Small intestine (tissue), 7 donors: ENCODE data around the gene ESRP2. TPM values are rescaled to one million over a fixed set of nuclear protein-coding genes. Genes with fewer than 3 reads are reported as not detected.

ENCODE experiments used
- DNase-seq, 2 donors: peaks; one replicate each; pipeline versions ENCODE4 v3.0.0 to v3.0.0-alpha.2; 2013
- FAIRE-seq: peaks from 2 replicates; lab custom pipeline; 2012; peaks lifted over from hg19 to GRCh38; lab: Jason Lieb, UNC
- H3K27ac ChIP-seq, 3 donors: one replicate each; pipeline ENCODE4 v1.5.1; 2013; ENCODE audit warnings: low read length in 2 of 3, mild to moderate bottlenecking in 2 of 3, control low read depth in 1 of 3, inconsistent platforms in 1 of 3, low read depth in 1 of 3, moderate library complexity in 1 of 3
- H3K27me3 ChIP-seq, 3 donors: one replicate each; pipeline ENCODE4 v1.6.1; 2013; ENCODE audit warnings: low read length in 3 of 3, inconsistent platforms in 1 of 3; ENCODE audit not compliant: control insufficient read depth in 3 of 3, insufficient read depth in 3 of 3
- H3K36me3 ChIP-seq, 3 donors: one replicate each; pipeline ENCODE4 v1.6.1; 2013; ENCODE audit warnings: low read length in 3 of 3, inconsistent platforms in 1 of 3, low read depth in 1 of 3, mild to moderate bottlenecking in 1 of 3, moderate library complexity in 1 of 3; ENCODE audit not compliant: control insufficient read depth in 3 of 3, insufficient read depth in 2 of 3
- H3K4me1 ChIP-seq, 3 donors: one replicate each; pipeline ENCODE4 v1.6.1; 2013; ENCODE audit warnings: low read length in 2 of 3, inconsistent platforms in 1 of 3, low read depth in 1 of 3, mild to moderate bottlenecking in 1 of 3, moderate library complexity in 1 of 3; ENCODE audit not compliant: control insufficient read depth in 3 of 3, insufficient read depth in 2 of 3
- H3K4me3 ChIP-seq, 3 donors: one replicate each; pipeline ENCODE4 v1.5.1; 2013; ENCODE audit warnings: low read length in 3 of 3, control low read depth in 1 of 3, inconsistent platforms in 1 of 3, low read depth in 1 of 3, mild to moderate bottlenecking in 1 of 3, moderate library complexity in 1 of 3
- H3K9me3 ChIP-seq, 2 donors: one replicate each; pipeline ENCODE4 v1.6.1; 2013; ENCODE audit warnings: low read depth in 1 of 2, low read length in 1 of 2; ENCODE audit not compliant: control insufficient read depth in 2 of 2, insufficient read depth in 1 of 2
- WGBS, 3 donors: extraction: QIAGEN DNeasy Blood & Tissue Kit; methylation state at CpG; one replicate each; pipeline ENCODE4 v1.1.7; 2013; 5-methylcytosine and 5-hydroxymethylcytosine counted together
- polyA plus RNA-seq, 4 donors: library from polyadenylated mRNA; stranded (reverse) in 3 of 4; unstranded in 1 of 4; fragments of 200-250 nt in 3 of 4; fragments of 120-200 nt in 1 of 4; gene quantifications; one replicate each; pipeline versions ENCODE4 v1.2.1 to v1.2.3, GENCODE V29; 2013
- donor health status: healthy with polysubstance abuse.
- donor health status: control.
- donor health status: control.
- donor health status: Bipolar disorder and iron deficiency.
- donor health status: healthy.

Gene ESRP2
- polyA plus RNA-seq, 4 donors: 14.3 to 45.0 (median 18.7) TPM

DNA sequence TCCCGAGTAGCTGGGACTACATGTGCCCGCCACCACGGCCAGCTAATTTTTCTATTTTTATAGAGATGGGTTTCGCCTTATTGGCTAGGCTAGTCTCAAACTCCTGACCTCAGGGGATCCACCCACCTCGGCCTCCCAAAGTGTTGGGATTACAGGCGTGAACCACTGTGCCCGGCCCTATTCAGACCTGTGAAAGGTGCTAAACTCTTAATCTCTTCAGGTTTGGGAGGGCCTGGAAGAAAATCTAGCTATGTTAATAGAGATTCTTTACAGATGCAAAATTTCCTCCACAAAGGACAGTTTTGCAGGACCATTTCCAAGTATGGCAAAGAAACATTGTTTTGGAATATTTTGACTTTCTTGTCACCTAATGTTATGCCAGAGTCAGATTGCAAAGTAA, 6.2 kb upstream of the ESRP2 start:
- peaks cover 0 to 1% (median 0%) of the 10 kb centered on the region in 3 donors for H3K27me3 ChIP-seq
- peaks cover 0 to 1% (median 0%) of the 10 kb centered on the region in 3 donors for H3K36me3 ChIP-seq
- 88 to 94% (median 92%) methylated on average over 7 of the region's 7 CpGs for WGBS, 3 donors
- peaks cover 2 to 31% (median 9%) of the 10 kb centered on the region in 3 donors for H3K4me1 ChIP-seq
- FAIRE-seq (no peak), DNase-seq (no peak)
- H3K4me3 ChIP-seq: no peak overlapping the region
- H3K9me3 ChIP-seq: no peaks in the 10 kb centered on the region
- no peak overlapping the region for H3K27ac ChIP-seq

DNA sequence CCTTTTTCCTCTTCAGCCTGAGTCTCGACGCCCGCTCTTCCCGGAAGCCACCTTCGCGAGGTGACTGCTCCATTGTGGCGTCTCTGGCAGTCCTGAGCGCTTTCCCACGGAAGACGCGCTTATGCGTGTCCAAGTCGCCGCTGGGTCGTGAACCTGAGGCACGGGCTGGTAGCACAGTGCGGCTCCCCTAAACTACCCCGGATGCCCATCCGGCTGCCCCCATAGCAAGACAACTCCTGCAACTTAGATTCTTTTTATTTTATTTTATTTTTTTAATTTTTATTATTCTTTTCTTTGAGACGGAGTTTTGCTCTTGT, 2.1 kb upstream of the ESRP2 start:
- Histone ChIP-seq H3K27ac (peak overlapping the region; percentile 81 to 93 (median 93)), H3K4me1 (peaks cover 0 to 37% (median 0%) of the 10 kb centered on the region in 3 donors), H3K27me3 (peaks cover 0 to 16% (median 0%) of the 10 kb centered on the region in 3 donors), H3K36me3 (peaks cover 0 to 13% (median 0%) of the 10 kb centered on the region in 3 donors), H3K4me3 (peak overlapping the region; percentile 7 to 55 (median 32)), H3K9me3 (no peaks in the 10 kb centered on the region)
- FAIRE-seq (no peak), DNase-seq (no peak)
- WGBS, 3 donors: 8 to 13% (median 13%) methylated on average over 20 of the region's 20 CpGs

GRCh38 chr16:68237243-68238028, 1.5 kb upstream of the ESRP2 start:
- Histone ChIP-seq H3K27ac (peak overlapping the region; percentile 94 to 99 (median 96)), H3K27me3 (peaks cover 0 to 16% (median 0%) of the 10 kb centered on the region in 3 donors), H3K36me3 (peaks cover 0 to 18% (median under 1%) of the 10 kb centered on the region in 3 donors), H3K4me3 (peak overlapping the region; percentile 7 to 74 (median 66)), H3K4me1 (peaks cover 0 to 38% (median 0%) of the 10 kb centered on the region in 3 donors), H3K9me3 (no peaks in the 10 kb centered on the region)
- no peak for FAIRE-seq
- 0 to 1% (median 1%) methylated on average over 61 to 72 of the region's 72 CpGs for WGBS, 3 donors
- DNase-seq: peak; percentile 99

- Histone ChIP-seq H3K4me3 (peak overlapping the region in 2 of 3 donors; percentile 66 to 74), H3K27me3 (peaks cover 0 to 16% (median 0%) of the 10 kb centered on the region in 3 donors), H3K4me1 (peaks cover 0 to 38% (median 0%) of the 10 kb centered on the region in 3 donors), H3K36me3 (peaks cover 0 to 24% (median 6%) of the 10 kb centered on the region in 3 donors), H3K27ac (peak overlapping the region; percentile 94 to 99 (median 96)), H3K9me3 (no peaks in the 10 kb centered on the region)
- no peak for FAIRE-seq
- WGBS, 3 donors: 7 to 14% (median 10%) methylated on average over 19 to 21 of the region's 21 CpGs
- peak; percentile 27 to 61 for DNase-seq
These were observed 907 bp upstream of the ESRP2 start for GRCh38 chr16:68236826-68237242.

DNA sequence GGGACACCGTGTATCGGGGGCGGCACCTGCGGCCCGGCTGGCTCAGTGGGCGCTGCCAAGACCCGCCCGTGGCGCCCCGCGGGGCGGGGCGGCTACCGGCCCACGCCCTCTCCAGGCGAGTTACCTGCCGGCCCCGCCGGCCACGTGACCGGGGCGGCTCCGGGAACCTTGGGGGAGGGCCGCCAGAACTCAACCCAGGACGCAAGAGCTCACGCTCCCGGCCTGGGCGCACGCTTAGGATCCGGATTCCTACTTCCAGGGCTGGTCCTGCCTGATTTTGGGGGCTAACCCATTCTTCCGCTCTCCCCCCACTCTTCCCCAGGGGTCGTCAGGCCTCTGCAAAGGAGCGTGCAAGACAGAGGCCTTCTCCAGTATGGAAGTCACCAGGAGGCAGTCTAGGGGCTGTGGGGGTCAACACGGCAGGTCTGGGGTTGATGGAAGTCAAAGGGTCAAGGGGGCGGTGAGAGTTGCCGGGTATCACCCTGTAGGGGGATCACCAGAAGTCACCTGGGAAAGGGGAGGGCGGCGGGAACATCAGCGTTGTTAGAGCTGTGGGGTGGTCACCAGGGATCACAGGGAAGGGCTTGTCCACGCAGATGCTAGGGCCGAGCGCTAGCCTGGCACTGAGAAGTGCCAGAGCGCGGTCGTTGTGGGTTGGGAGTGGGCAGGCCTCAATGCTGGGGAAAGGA, 354 bp upstream of the ESRP2 start:
- WGBS, 3 donors: 4 to 13% (median 9%) methylated on average over 30 to 45 of the region's 45 CpGs

DNA sequence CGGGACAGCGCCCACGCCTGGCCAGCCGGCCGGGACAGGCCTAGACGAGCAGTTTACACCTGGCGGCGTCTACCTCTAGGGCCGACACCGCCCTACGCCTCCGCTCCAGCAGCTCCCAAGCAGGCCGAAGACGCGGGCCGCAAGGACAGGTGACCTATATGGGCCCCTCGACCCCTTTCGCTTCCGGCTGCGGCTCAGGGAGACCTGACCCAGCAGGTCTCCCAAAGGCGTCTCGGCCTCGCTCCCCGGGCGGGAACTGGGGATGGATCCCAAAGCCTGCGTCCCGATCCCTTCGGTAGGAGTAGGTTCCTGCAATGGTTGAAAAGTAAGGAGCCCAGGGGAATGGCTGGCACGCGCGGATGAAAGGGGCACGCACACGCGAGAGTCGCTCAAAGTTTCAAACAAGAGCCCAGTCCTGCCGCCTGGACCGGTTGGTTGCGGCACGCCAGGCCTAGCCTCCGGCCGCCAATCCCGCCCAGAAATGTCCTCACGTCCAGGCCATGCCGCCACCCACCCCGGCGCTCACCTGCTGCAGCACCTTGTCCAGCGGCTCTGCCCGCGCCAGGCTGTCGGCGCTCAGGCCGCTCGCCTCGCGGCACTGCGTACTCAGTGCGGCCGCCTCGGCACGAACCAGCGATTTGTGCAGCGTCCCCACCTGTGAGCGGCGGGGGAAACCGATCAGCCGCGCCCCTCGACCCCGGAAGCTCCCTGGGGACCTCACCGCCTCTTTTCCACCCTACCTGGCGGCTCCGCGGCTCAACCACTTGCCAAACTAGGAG, 630 bp downstream of the ESRP2 start:
- Histone ChIP-seq H3K27ac (peak overlapping the region; percentile 84 to 99 (median 96)), H3K4me1 (peaks cover 0 to 38% (median 0%) of the 10 kb centered on the region in 3 donors), H3K36me3 (peaks cover 3 to 40% (median 6%) of the 10 kb centered on the region in 3 donors), H3K27me3 (peaks cover 0 to 16% (median 0%) of the 10 kb centered on the region in 3 donors), H3K4me3 (peak overlapping the region; percentile 55 to 79 (median 66)), H3K9me3 (no peaks in the 10 kb centered on the region)
- DNase-seq: peak; percentile 63 to 86
- WGBS, 3 donors: 17 to 38% (median 31%) methylated on average over 60 to 73 of the region's 73 CpGs
- no peak for FAIRE-seq

More for the DNA sequence above, 354 bp upstream of the ESRP2 start:
- Histone ChIP-seq H3K4me3 (peak overlapping the region; percentile 55 to 79 (median 66)), H3K36me3 (peaks cover 3 to 30% (median 6%) of the 10 kb centered on the region in 3 donors), H3K27me3 (peaks cover 0 to 16% (median 0%) of the 10 kb centered on the region in 3 donors), H3K4me1 (peaks cover 0 to 38% (median 0%) of the 10 kb centered on the region in 3 donors), H3K27ac (peak overlapping the region; percentile 94 to 99 (median 96)), H3K9me3 (no peaks in the 10 kb centered on the region)
- DNase-seq (peak; percentile 95 to 96), FAIRE-seq (no peak)

- WGBS, 3 donors: 11 to 40% (median 31%) methylated on average over 13 of the region's 13 CpGs
- Histone ChIP-seq H3K9me3 (no peaks in the 10 kb centered on the region), H3K36me3 (peaks cover 3 to 48% (median 6%) of the 10 kb centered on the region in 3 donors), H3K27me3 (peaks cover 0 to 16% (median 0%) of the 10 kb centered on the region in 3 donors), H3K4me3 (peak overlapping the region in 2 of 3 donors; percentile 66 to 79), H3K4me1 (peaks cover 0 to 34% (median 0%) of the 10 kb centered on the region in 3 donors), H3K27ac (peak overlapping the region; percentile 84 to 99 (median 96))
- DNase-seq (peak; percentile 92), FAIRE-seq (no peak)
These were observed 1.5 kb downstream of the ESRP2 start for GRCh38 chr16:68234188-68235107.
